Measurements from ENCODE around the gene TTC13.

- no peak for TF ChIP-seq CTCF (IDR thresholded peaks at IDR 0.05; ENCODE audit: poor library complexity)
- TF ChIP-seq EZH2 (IDR thresholded peaks at IDR 0.05; ENCODE audit: borderline replicate concordance) = no peak
- TF ChIP-seq EZH2phosphoT487 (IDR thresholded peaks at IDR 0.05; ENCODE audit: low read depth, severe bottlenecking, unreplicated experiment) = no peak
Measured at GRCh38 chr1:230979952-230980351, 1.3 kb upstream of the TTC13 start.
